Measurements from ENCODE around the gene CYB561.

The CYB561 gene

GRCh38 chr17:63395075-63395805 lies 50.9 kb downstream of the CYB561 start:
- ChIA-PET POLR2A (interaction anchor here (1.4 kb wide), 1 partner anchor 29 kb away, joined by 7 read pairs; no protein-coding TSS in a partner anchor), CTCF (interaction anchor here (0.8 to 4.5 kb wide), 3 partner anchors 9 to 313 kb away, joined by 4 to 41 read pairs (median 5); no protein-coding TSS in a partner anchor)
- H3K4me3 ChIP-seq (ENCODE audit: low read depth, low read length) = no peak overlapping the region
- TF ChIP-seq CTCF (IDR thresholded peaks at IDR 0.05; ENCODE audit: insufficient read depth, low read length, missing control alignments) = no peak
- peak; percentile 26 for DNase-seq (ENCODE audit: low read depth, low spot score)

- CTCF ChIA-PET = interaction anchor here (1.9 kb wide), 1 partner anchor 17 kb away, joined by 6 read pairs; no protein-coding TSS in a partner anchor
- no peak overlapping the region for H3K4me3 ChIP-seq (ENCODE audit: low read depth, low read length)
- TF ChIP-seq CTCF (IDR thresholded peaks at IDR 0.05; ENCODE audit: insufficient read depth, low read length, missing control alignments) = no peak
- DNase-seq (ENCODE audit: low read depth, low spot score) = no peak
- POLR2A ChIA-PET = no interaction called here
These were observed 56.0 kb downstream of the CYB561 start for GRCh38 chr17:63390090-63390489.

DNA sequence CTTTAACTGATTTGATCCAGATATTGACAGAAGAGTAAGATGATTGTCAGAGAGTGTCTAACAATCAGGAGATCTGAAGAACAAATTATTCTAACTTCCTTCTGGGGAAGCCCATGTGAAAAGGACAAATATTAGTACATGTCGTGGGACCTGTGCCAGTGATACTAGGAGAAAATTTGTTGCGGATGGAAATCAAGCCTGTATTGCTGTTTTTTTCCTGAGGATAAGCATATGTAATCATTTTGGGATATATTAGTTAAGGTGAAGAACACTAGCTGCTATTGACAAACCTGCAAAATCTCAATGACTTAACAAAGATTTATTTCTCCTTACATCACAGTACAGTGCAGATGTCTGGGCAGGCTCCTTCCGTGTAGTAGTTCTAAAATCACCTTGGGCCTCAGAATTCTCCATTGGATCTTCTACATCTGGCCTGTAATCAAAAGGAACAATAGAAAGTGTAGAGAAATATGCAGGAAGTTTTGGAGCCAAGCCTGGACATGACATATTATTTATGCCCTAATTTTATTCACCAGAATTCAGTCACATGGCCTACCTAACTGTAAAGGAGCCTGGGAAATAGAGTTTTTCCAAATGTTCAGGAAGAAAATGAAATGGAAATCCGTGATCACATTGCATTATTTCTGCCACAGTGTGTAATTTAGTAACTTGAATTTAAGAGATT lies 58.3 kb downstream of the CYB561 start:
- no peak for TF ChIP-seq CTCF (IDR thresholded peaks at IDR 0.05; ENCODE audit: insufficient read depth, low read length, missing control alignments)
- H3K4me3 ChIP-seq (ENCODE audit: low read depth, low read length) = no peak overlapping the region
- DNase-seq (ENCODE audit: low read depth, low spot score) = no peak
- ChIA-PET CTCF (interaction anchor here (4.3 kb wide), 1 partner anchor 19 kb away, joined by 16 read pairs; no protein-coding TSS in a partner anchor), POLR2A (no interaction called here)

DNA sequence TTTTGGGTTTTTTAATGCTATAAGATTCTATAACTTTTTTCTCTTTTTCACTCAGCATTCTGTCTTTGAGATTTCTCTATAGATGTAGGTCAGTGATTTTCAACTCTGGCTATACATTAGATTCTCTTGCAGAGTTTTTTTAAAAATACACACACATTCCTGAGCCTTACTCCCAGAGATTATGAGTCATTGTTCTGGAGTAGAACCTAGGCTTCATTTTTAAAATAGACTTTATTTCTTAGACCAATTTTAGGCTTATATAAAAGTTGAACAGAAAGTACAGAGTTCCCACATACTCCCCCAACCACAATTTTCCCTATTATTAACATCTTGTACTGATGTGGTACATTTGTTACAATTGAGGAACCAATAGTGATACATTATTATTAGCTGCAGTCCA lies 63.3 kb downstream of the CYB561 start:
- no peak for TF ChIP-seq CTCF (IDR thresholded peaks at IDR 0.05; ENCODE audit: insufficient read depth, low read length, missing control alignments)
- no peak for DNase-seq (ENCODE audit: low read depth, low spot score)
- POLR2A ChIA-PET = interaction anchor here (0.5 kb wide), 1 partner anchor 237 kb away, joined by 7 read pairs; no protein-coding TSS in a partner anchor
- CTCF ChIA-PET = no interaction called here
- no peak overlapping the region for H3K4me3 ChIP-seq (ENCODE audit: low read depth, low read length)
